Body of pancreas (tissue), 4 donors: ENCODE measurements around the gene IQCK. TPM values are rescaled to one million over a fixed set of nuclear protein-coding genes. Genes with fewer than 3 reads are reported as not detected.
"Not testable (repeated sequence)": the region's sequence is repeated elsewhere in the genome, so short reads cannot be mapped to it uniquely, and the experiment has no call there.

Experiments used
- ATAC-seq: fragments of 150-250 bp; one replicate; pipeline ENCODE4 v1.9.1; 2016
- DNase-seq, 4 donors: peaks; one replicate each; pipeline ENCODE4 v3.0.0-alpha.2; 2019
- H3K27ac ChIP-seq, 4 donors: fragments of 200-600 bp; sonication (generic); 1 replicate in 3 of 4; 2 replicates in 1 of 4; pipeline versions ENCODE4 v1.5.1 to v1.6.1; 2016 to 2019; ENCODE audit warnings: mild to moderate bottlenecking in 1 of 4, mixed read lengths in 1 of 4, moderate library complexity in 1 of 4
- H3K27me3 ChIP-seq, 2 donors: fragments of 200-600 bp; sonication (generic); one replicate each; pipeline ENCODE4 v1.6.0; 2016; ENCODE audit warnings: mild to moderate bottlenecking in 1 of 2
- H3K36me3 ChIP-seq, 2 donors: fragments of 200-600 bp; sonication (generic); replicated peaks in 1 of 2; 2 replicates each; pipeline ENCODE4 v1.5.1; 2016; ENCODE audit warnings: low read depth in 2 of 2; ENCODE audit not compliant: insufficient read depth in 1 of 2
- H3K4me1 ChIP-seq: fragments of 200-600 bp; sonication (generic); one replicate; pipeline ENCODE4 v1.6.0; 2016
- H3K4me3 ChIP-seq, 2 donors: fragments of 200-600 bp; sonication (generic); 1 replicate in 1 of 2; 2 replicates in 1 of 2; pipeline ENCODE4 v1.5.1; 2016 to 2019
- H3K9me3 ChIP-seq, 3 donors: fragments of 200-600 bp; sonication (generic); 1 replicate in 2 of 3; 2 replicates in 1 of 3; pipeline ENCODE4 v1.5.1; 2016
- CTCF ChIP-seq, 7 experiments: fragments of 450-650 bp in 4 of 7; fragments of 200-600 bp in 3 of 7; sonication (generic) in 3 of 7; IDR thresholded peaks; one replicate each; pipeline ENCODE4 v1.5.1; 2016 to 2019; ENCODE audit warnings: antibody characterized with exemption in 7 of 7
- POLR2A ChIP-seq, 3 donors: fragments of 450-650 bp; IDR thresholded peaks; one replicate each; pipeline ENCODE4 v1.6.1; 2016; ENCODE audit warnings: antibody characterized with exemption in 3 of 3, mild to moderate bottlenecking in 2 of 3
- WGBS, 2 donors: methylation state at CpG; one replicate each; pipeline ENCODE4 v1.1.5; 2017; 5-methylcytosine and 5-hydroxymethylcytosine counted together
- intact Hi-C: fragments of 100-400 bp; cut with DNase I; formaldehyde crosslinking; loops from one replicate; pipeline ENCODE4 v1.15.1; 2023
- total RNA-seq, 2 donors: library from RNA; depleted of rRNA; stranded (reverse); fragments of >200 nt; gene quantifications; one replicate each; pipeline ENCODE4 v1.1.0, GENCODE V29; 2016

The IQCK gene
- total RNA-seq, 2 donors from 2014 or later, result 10.9 to 52.7 TPM

GRCh38 chr16:19784183-19784736, 66.2 kb downstream of the IQCK start:
- no peaks in the 10 kb centered on the region for H3K27me3 ChIP-seq
- no peak overlapping the region for H3K4me3 ChIP-seq
- H3K27ac ChIP-seq, result no peak overlapping the region
- intact Hi-C loops, result no loop called here
- no peak for TF ChIP-seq CTCF (IDR thresholded peaks at IDR 0.05)
- no peak for TF ChIP-seq POLR2A (IDR thresholded peaks at IDR 0.05)
- DNase-seq (no peak), ATAC-seq (no peak)
- 78 to 94% methylated on average over 3 of the region's 3 CpGs for WGBS, 2 donors
- no peaks in the 10 kb centered on the region for H3K36me3 ChIP-seq
- H3K4me1 ChIP-seq, result peaks cover 11% of the 10 kb centered on the region
- H3K9me3 ChIP-seq, result no peaks in the 10 kb centered on the region

GRCh38 chr16:19785081-19785480, 67.0 kb downstream of the IQCK start:
- Histone ChIP-seq H3K36me3 (no peaks in the 10 kb centered on the region), H3K4me3 (no peak overlapping the region), H3K27ac (peak overlapping the region in 3 of 4 donors; percentile 31 to 69 (median 41)), H3K27me3 (no peaks in the 10 kb centered on the region), H3K4me1 (peaks cover 11% of the 10 kb centered on the region), H3K9me3 (no peaks in the 10 kb centered on the region)
- TF ChIP-seq CTCF (IDR thresholded peaks at IDR 0.05) (no peak), POLR2A (IDR thresholded peaks at IDR 0.05) (no peak)
- intact Hi-C loops, result no loop called here
- DNase-seq (no peak), ATAC-seq (peak; percentile 9)
- 75 to 88% methylated on average over 1 of the region's 1 CpG for WGBS, 2 donors

GRCh38 chr16:19785512-19786130, 67.5 kb downstream of the IQCK start:
- intact Hi-C loops, result no loop called here
- DNase-seq, result no peak
- H3K4me3 ChIP-seq, result no peak overlapping the region

GRCh38 chr16:19801369-19801768, 83.3 kb downstream of the IQCK start:
- H3K4me1 ChIP-seq, result peaks cover 27% of the 10 kb centered on the region
- H3K4me3 ChIP-seq, H3K36me3 ChIP-seq, DNase-seq, intact Hi-C loops, H3K27me3 ChIP-seq, ATAC-seq, H3K27ac ChIP-seq, H3K9me3 ChIP-seq: not testable (repeated sequence)
- WGBS, 2 donors, result no CpG with 5 or more reads among the region's 5 CpGs

More at GRCh38 chr16:19785512-19786130, 67.5 kb downstream of the IQCK start:
- peaks cover 11% of the 10 kb centered on the region for H3K4me1 ChIP-seq
- TF ChIP-seq POLR2A (IDR thresholded peaks at IDR 0.05), result no peak
- TF ChIP-seq CTCF (IDR thresholded peaks at IDR 0.05), result no peak
- H3K9me3 ChIP-seq, result no peaks in the 10 kb centered on the region
- ATAC-seq, result peak; percentile 30
- no peaks in the 10 kb centered on the region for H3K27me3 ChIP-seq
- H3K36me3 ChIP-seq, result no peaks in the 10 kb centered on the region
- 58 to 64% methylated on average over 10 of the region's 10 CpGs for WGBS, 2 donors
- peak overlapping the region in 3 of 4 donors; percentile 31 to 69 (median 41) for H3K27ac ChIP-seq

- H3K9me3 ChIP-seq, intact Hi-C loops: not testable (repeated sequence)
- WGBS, 2 donors, result 80% methylated on average over 1 of the region's 4 CpGs; no CpG with 5 or more reads in 1 of the 2 donors
Measured at GRCh38 chr16:19801824-19802223, 83.8 kb downstream of the IQCK start.

GRCh38 chr16:19802612-19803011, 84.5 kb downstream of the IQCK start:
- intact Hi-C loops, result no loop called here
- no peak for TF ChIP-seq CTCF (IDR thresholded peaks at IDR 0.05)
- TF ChIP-seq POLR2A (IDR thresholded peaks at IDR 0.05), result no peak
- Histone ChIP-seq H3K27ac (no peak overlapping the region), H3K4me1 (peaks cover 37% of the 10 kb centered on the region), H3K9me3 (no peaks in the 10 kb centered on the region), H3K4me3 (no peak overlapping the region), H3K27me3 (no peaks in the 10 kb centered on the region), H3K36me3 (no peaks in the 10 kb centered on the region)
- DNase-seq, result no peak
- 90 to 93% methylated on average over 8 of the region's 8 CpGs for WGBS, 2 donors
- no peak for ATAC-seq

More at GRCh38 chr16:19801824-19802223, 83.8 kb downstream of the IQCK start:
- DNase-seq, H3K4me3 ChIP-seq, H3K27me3 ChIP-seq, ATAC-seq, H3K27ac ChIP-seq, H3K36me3 ChIP-seq: not testable (repeated sequence)
- H3K4me1 ChIP-seq, result peaks cover 29% of the 10 kb centered on the region
